IPS-18c (cell line): ENCODE results near the gene CLCN4.

ENCODE experiments used
- H3K4me3 ChIP-seq: 2 replicates; pipeline ENCODE4 v1.7.0; 2013; ENCODE audit warnings: low read depth, mild to moderate bottlenecking, low read length, moderate library complexity; ENCODE audit not compliant: insufficient read depth
- H3K9me3 ChIP-seq: one replicate; pipeline ENCODE4 v1.6.1; 2013; ENCODE audit warnings: mild to moderate bottlenecking, low read length, moderate library complexity; ENCODE audit not compliant: control insufficient read depth, insufficient read depth

The CLCN4 gene

GRCh38 chrX:10157032-10157341, 212 bp downstream of the CLCN4 start:
- Histone ChIP-seq H3K4me3 (0 out of 2 replicates have a peak overlapping the region, but pooled peaks have one; percentile 9), H3K9me3 (peaks cover 7% of the 10 kb centered on the region)

GRCh38 chrX:10157543-10157942, 768 bp downstream of the CLCN4 start:
- peaks cover 7% of the 10 kb centered on the region for H3K9me3 ChIP-seq
- no peak overlapping the region for H3K4me3 ChIP-seq

GRCh38 chrX:10158279-10159144, 1.7 kb downstream of the CLCN4 start:
- Histone ChIP-seq H3K9me3 (peaks cover 8% of the 10 kb centered on the region), H3K4me3 (peak overlapping the region; percentile 11; the same call in 1 of the 2 replicates)

- peaks cover 10% of the 10 kb centered on the region for H3K9me3 ChIP-seq
- H3K4me3 ChIP-seq, result no peak overlapping the region
These were observed 2.3 kb downstream of the CLCN4 start for GRCh38 chrX:10159145-10159468.

DNA sequence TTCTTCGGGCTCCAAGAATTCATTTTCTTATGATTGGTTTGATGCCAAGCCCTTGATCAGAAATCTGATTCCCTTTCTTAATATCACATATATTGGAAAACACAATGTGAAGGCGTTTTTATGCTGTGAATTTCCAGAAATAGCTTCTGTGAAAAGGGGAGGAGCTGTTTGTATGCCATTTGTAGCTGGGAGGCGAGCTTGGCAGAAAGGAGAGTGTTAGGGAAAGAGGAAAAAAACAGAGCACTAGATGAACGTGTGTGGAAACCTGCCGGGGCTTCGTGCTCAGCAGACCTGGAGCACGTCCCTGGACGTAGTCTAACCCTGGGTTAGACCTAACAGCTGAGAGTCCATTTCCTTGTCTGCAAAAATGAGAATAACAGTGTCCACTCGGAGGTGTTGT, 3.4 kb downstream of the CLCN4 start:
- Histone ChIP-seq H3K4me3 (no peak overlapping the region), H3K9me3 (peaks cover 12% of the 10 kb centered on the region)

DNA sequence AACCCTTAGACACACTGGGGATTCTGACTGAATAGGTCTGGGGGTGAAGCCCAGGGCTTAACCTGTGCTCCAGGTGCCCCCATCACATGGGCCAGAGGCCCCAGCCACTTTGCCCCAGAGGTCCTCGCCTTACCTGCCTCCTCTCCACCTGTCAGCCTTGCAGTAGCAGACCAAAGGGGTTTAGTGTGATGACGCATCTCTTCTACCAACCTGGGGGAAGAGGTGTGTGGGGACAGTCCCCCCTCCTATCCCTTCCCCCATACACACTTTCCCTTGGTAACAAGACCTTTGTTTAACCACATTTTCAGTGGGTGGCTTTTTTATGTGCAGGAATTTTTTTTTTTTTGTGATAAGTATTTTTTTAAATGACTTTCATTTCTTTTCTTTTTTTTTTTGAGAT, 6.3 kb downstream of the CLCN4 start:
- H3K4me3 ChIP-seq, result no peak overlapping the region
- peaks cover 12% of the 10 kb centered on the region for H3K9me3 ChIP-seq

DNA sequence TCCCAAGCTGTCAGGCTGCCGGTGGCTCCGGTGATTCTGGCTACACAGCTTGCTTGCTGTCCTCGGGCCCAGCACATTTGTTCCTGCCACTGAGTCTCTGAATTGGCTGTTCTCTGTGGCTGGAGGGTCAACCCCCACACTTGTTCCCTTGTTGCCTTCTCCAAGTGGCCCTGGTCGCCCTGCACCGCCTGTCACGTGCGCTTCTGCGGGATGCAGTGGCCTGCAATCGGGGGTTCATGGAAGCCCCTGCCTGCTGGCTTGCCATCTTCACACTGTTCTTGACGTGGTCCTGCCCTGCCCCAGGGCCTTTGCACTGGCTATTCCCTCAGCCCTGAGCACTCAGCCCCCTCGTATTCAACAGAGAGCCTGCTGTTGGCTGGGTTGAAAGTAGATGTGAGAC, 8.1 kb downstream of the CLCN4 start:
- no peak overlapping the region; the same call in 1 of the 2 replicates for H3K4me3 ChIP-seq

GRCh38 chrX:10165580-10166247, 8.9 kb downstream of the CLCN4 start:
- H3K4me3 ChIP-seq, result no peak overlapping the region
- H3K9me3 ChIP-seq, result peaks cover 10% of the 10 kb centered on the region

More for the DNA sequence above, 8.1 kb downstream of the CLCN4 start:
- H3K9me3 ChIP-seq, result peaks cover 8% of the 10 kb centered on the region

GRCh38 chrX:10166248-10166716, 9.5 kb downstream of the CLCN4 start:
- Histone ChIP-seq H3K9me3 (peaks cover 10% of the 10 kb centered on the region), H3K4me3 (no peak overlapping the region)

DNA sequence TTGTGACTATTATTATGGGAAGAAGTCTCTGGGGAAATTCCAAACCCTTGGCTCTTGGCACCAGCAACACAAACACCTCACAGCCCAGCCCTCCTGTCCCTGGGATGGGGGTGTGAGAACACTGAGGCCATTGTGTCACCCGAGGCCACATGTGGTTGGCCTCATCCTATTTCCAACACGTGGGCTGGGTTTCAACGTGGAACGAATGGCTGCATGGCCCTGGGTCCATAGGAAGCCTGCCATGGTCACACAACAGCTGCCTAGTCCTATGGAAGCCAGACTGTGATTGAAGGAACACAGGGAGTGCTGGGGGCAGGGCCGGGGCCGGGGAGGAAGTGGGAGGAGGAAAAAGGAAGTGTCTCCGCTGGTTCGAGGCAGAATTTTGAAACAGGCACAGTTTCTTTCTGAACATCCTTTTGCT, 10.0 kb downstream of the CLCN4 start:
- peaks cover 11% of the 10 kb centered on the region for H3K9me3 ChIP-seq
- no peak overlapping the region for H3K4me3 ChIP-seq

- Histone ChIP-seq H3K4me3 (no peak overlapping the region), H3K9me3 (peaks cover 13% of the 10 kb centered on the region)
These were observed 10.8 kb downstream of the CLCN4 start for GRCh38 chrX:10167573-10167972.

DNA sequence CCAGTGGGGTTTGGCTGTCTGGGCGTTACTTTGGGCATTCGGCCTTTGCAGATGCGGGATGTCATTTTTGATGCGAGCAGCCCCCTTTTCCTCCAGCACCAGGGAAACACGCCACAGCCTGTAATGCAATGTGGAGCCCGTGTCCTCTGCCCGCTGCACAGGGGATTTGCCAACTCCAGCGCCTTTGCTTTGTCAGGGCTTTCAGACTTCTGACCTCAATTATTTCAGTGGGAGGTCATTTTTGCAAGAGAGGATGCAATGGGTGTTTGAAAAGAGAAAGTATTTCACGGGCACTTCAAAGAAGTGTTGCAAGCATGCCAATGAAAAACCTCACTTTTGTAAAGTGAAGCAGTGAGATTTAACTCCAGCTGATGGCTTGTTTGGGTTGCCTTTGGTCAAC, 11.5 kb downstream of the CLCN4 start:
- no peak overlapping the region for H3K4me3 ChIP-seq
- H3K9me3 ChIP-seq, result peaks cover 13% of the 10 kb centered on the region

GRCh38 chrX:10169175-10169574, 12.4 kb downstream of the CLCN4 start:
- Histone ChIP-seq H3K9me3 (peaks cover 13% of the 10 kb centered on the region), H3K4me3 (no peak overlapping the region)

DNA sequence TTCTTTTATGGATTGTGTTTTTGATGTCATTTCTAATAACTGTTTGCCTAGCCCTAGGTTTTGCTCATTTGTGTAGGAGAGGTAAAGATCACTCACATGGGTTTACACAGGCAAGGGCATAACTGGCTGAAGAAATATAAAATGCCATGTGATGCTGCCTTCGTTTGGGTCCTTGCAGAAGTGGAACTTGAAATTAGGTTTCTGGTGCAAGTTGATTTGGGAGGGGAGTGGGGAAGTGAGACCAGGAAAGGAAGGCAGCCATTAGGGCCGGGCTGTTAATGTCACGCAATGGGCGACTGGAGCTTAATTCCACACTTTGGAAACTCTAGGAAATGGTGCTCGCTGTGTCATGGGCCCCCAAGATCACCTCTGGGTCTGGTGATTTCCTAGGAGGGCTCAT, 14.5 kb downstream of the CLCN4 start:
- Histone ChIP-seq H3K9me3 (peaks cover 17% of the 10 kb centered on the region), H3K4me3 (no peak overlapping the region)

- H3K9me3 ChIP-seq, result peaks cover 17% of the 10 kb centered on the region
- peak overlapping the region; percentile 20; the same call in 1 of the 2 replicates for H3K4me3 ChIP-seq
These were observed 16.1 kb downstream of the CLCN4 start for GRCh38 chrX:10172877-10173276.

DNA sequence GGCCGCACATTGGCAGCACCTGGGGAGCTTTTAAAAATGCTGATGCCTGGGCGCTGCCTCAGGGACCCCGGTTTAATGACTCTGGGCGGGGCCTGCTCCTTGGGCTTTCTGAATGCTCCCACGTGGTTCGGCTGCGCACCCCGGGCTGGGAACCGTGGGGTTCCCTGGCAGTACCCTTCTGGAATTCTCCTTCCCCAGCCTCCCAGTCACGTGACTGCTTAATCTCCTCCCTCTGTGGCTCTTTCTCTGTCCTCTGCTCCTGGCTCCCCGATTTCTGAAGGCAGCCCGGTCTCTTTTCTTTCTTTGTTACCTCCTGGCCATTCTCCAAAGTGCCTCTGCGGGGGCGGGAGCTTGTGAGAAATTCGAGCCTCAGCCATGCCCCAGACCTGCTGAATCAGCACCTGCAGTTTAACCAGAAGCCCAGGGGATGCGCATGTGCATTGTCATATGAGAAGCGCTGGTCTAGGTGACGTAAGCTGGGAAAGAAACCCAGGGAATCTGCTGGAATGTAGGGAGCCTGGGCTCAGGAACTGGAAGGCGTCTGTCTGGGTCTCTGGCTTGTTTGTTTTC, 16.6 kb downstream of the CLCN4 start:
- Histone ChIP-seq H3K4me3 (peak overlapping the region; percentile 20; the same call in 1 of the 2 replicates), H3K9me3 (peaks cover 17% of the 10 kb centered on the region)

- no peak overlapping the region for H3K4me3 ChIP-seq
- H3K9me3 ChIP-seq, result peaks cover 17% of the 10 kb centered on the region
These were observed 17.3 kb downstream of the CLCN4 start for GRCh38 chrX:10174051-10174450.

DNA sequence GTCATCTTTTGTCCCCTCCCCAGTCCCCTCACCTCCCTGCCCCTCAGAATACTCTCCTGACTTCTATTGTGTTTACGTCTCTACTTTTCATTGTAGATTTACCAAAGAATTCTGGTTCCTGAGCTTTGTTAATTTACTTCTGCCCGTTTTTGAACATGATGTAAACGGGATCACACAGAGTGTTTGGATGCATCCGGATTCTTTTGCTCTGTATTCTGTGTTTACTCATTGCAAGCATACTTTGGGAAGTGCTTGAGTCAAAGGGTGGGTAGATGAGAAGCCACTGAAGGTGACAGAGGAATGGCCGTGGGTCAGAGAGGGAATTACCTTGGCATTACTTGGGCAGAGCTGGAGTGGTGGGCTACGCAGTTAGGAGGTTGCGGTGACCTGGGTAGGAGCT, 18.0 kb downstream of the CLCN4 start:
- H3K9me3 ChIP-seq, result peaks cover 17% of the 10 kb centered on the region
- H3K4me3 ChIP-seq, result no peak overlapping the region
